Colonic mucosa (tissue), 4 donors: Measurements from ENCODE around the gene PDLIM4. TPM values are rescaled to one million over a fixed set of nuclear protein-coding genes. Genes with fewer than 3 reads are reported as not detected.

Experiments
- DNase-seq: peaks from one replicate; pipeline ENCODE4 v3.0.0-alpha.2; 2020
- H3K27ac ChIP-seq: fragments of 200-600 bp; one replicate; pipeline ENCODE4 v1.8.0; 2021
- H3K27me3 ChIP-seq: fragments of 200-600 bp; one replicate; pipeline ENCODE4 v1.8.0; 2021
- H3K36me3 ChIP-seq: fragments of 200-600 bp; one replicate; pipeline ENCODE4 v1.8.0; 2021
- H3K4me1 ChIP-seq: fragments of 200-600 bp; one replicate; pipeline ENCODE4 v1.8.0; 2021; ENCODE audit warnings: mild to moderate bottlenecking
- H3K4me3 ChIP-seq: fragments of 200-600 bp; one replicate; pipeline ENCODE4 v1.8.0; 2021
- H3K9ac ChIP-seq, 2 donors: one replicate each; pipeline ENCODE4 v1.7.0; 2013; ENCODE audit warnings: control low read depth in 2 of 2, low read depth in 2 of 2, low read length in 2 of 2
- H3K9me3 ChIP-seq: fragments of 200-600 bp; one replicate; pipeline ENCODE4 v1.8.0; 2021
- CTCF ChIP-seq: fragments of 200-600 bp; IDR thresholded peaks from one replicate; pipeline ENCODE4 v1.8.0; 2022; ENCODE audit warnings: antibody characterized with exemption, mild to moderate bottlenecking
- intact Hi-C: fragments of 100-400 bp; cut with DNase I; formaldehyde crosslinking; loops from one replicate; pipeline ENCODE4 v1.14.1; 2022
- total RNA-seq, 2 donors: library from RNA; stranded (reverse); fragmentation: NEBNext Ultra II Directional in 1 of 2; extraction: Animal tissue kit (Norgen Biotek cat#: 25700) in 1 of 2; gene quantifications; one replicate each; pipeline ENCODE4 v1.2.1, GENCODE V29; 2021
- donor health status: healthy.
- donor health status: DM: no; HTN: no; CAD: no.
- donor health status: DM: no; HTN: no; CAD: no.

PDLIM4 gene
- total RNA-seq, 2 donors from 2014 or later, result 2.3 to 14.3 TPM

DNA sequence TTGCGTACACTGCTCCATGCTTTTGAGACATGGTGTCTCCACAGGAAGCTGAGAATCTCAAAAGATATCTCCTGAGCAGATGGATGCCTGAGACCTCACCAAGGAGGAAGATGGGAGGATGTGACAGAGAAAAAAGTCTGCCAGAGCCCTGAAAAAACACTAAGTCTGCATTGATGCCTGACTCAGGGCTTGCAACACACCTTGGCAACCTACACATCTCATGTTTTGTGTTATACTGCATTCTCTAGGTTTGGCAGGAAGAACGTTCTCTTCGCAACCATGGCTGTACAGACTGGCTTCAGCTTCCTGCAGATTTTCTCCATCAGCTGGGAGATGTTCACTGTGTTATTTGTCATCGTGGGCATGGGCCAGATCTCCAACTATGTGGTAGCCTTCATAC is 55.9 kb downstream of the PDLIM4 start:
- no peak for DNase-seq
- Histone ChIP-seq H3K4me3 (no peak overlapping the region), H3K4me1 (no peaks in the 10 kb centered on the region), H3K9me3 (no peaks in the 10 kb centered on the region), H3K27ac (no peak overlapping the region), H3K9ac (no peak overlapping the region), H3K36me3 (no peaks in the 10 kb centered on the region), H3K27me3 (no peaks in the 10 kb centered on the region)
- no peak for TF ChIP-seq CTCF
- intact Hi-C loops, result no loop called here

DNA sequence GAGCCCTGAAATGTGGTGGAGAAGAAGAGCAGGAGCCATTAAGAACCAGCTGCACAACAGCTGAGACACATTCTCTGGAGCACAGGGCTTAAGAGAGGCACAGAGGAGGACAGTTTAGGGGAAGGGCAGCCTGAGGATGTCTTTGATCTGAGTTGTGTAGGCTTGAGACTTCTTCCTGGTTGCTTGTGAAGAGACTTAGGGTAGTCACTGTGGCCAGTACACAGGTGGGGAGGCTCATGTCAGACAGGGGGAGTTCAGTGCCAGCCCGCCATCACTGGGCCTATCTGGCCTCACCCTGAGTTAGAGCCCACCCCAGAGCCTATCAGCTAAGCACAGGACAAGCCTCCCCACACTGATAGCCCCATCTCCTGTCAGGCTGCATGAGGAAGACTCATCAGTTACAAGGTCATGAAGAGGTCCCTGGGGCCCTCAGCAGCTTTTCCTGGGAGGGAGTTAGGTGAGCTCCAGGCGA is 56.5 kb downstream of the PDLIM4 start:
- intact Hi-C loops, result no loop called here

DNA sequence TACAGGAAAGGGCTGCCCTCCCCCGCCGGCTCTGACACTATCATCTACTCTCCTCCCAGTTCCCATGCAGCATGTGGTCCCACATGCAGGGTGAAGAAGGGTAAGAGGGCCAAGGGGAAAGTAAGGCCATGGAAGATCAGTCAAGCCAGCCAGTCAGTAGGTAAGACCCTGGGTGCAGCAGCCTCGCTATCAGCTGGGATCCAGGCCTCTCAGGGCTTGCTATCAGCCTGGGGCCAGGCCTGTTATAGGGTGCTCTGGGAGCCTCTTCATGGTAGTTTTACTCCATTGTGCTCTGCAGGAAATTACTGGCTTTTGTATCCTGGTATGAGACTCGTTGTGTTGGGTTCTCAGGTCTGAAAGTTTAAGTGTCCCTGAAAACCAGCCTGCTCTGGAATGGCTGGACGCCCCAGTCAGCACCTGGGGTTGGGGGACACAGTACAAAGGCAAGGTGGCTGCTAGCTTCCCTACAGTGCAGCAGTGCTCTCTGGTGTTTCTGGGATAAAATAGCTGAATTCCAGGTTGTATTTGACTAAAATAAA is 58.1 kb downstream of the PDLIM4 start:
- intact Hi-C loops, result no loop called here
- H3K4me3 ChIP-seq, result no peak overlapping the region
- no peaks in the 10 kb centered on the region for H3K9me3 ChIP-seq
- DNase-seq, result no peak
- H3K27me3 ChIP-seq, result no peaks in the 10 kb centered on the region
- no peaks in the 10 kb centered on the region for H3K36me3 ChIP-seq
- no peak overlapping the region for H3K27ac ChIP-seq
- no peak for TF ChIP-seq CTCF
- no peaks in the 10 kb centered on the region for H3K4me1 ChIP-seq
- H3K9ac ChIP-seq, result no peak overlapping the region

More for the DNA sequence above, 56.5 kb downstream of the PDLIM4 start:
- Histone ChIP-seq H3K27me3 (no peaks in the 10 kb centered on the region), H3K9ac (no peak overlapping the region), H3K36me3 (no peaks in the 10 kb centered on the region), H3K9me3 (no peaks in the 10 kb centered on the region), H3K4me1 (no peaks in the 10 kb centered on the region), H3K27ac (no peak overlapping the region), H3K4me3 (no peak overlapping the region)
- no peak for TF ChIP-seq CTCF
- no peak for DNase-seq

GRCh38 chr5:132319975-132320374 is 62.5 kb downstream of the PDLIM4 start:
- Histone ChIP-seq H3K27ac (no peak overlapping the region), H3K4me1 (no peaks in the 10 kb centered on the region), H3K9me3 (no peaks in the 10 kb centered on the region), H3K4me3 (no peak overlapping the region), H3K36me3 (no peaks in the 10 kb centered on the region), H3K27me3 (no peaks in the 10 kb centered on the region), H3K9ac (no peak overlapping the region)
- TF ChIP-seq CTCF, result no peak
- intact Hi-C loops, result no loop called here
- no peak for DNase-seq

DNA sequence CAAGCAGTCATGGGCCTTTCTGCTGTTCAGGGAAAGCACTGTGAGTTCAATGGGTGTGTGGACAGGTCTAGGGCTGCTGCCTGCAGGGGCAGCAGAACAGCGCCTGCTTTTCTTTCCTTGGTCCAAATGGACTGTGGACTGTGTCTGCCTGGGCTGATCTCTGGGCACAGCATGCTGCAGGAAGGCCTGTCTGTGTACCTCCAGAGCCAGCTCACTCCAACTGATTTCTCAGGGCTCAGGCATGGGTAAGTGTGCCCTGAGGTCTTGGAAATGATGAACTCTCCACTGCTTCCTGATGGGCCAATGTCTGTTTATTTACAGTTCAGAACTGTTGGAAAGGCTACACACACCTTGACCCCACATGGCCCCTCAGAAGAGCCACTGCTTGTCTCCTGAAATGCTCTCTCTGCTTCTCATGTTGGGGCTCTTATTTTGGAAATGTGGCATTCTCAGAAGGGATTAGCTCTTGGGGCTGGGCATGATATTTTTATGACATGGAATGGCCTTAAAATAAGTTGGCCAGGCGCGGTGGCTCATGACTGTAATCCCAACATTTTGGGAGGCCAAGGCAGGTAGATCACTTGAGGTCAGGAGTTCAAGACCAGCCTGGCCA is 63.7 kb downstream of the PDLIM4 start:
- intact Hi-C loops, result no loop called here
- Histone ChIP-seq H3K27me3 (no peaks in the 10 kb centered on the region), H3K9me3 (no peaks in the 10 kb centered on the region), H3K4me3 (no peak overlapping the region), H3K36me3 (no peaks in the 10 kb centered on the region), H3K27ac (no peak overlapping the region), H3K9ac (no peak overlapping the region), H3K4me1 (no peaks in the 10 kb centered on the region)
- DNase-seq, result no peak
- no peak for TF ChIP-seq CTCF
